Measurements from ENCODE around the gene GPR142.

Gene GPR142

GRCh38 chr17:74380086-74380958 is 13.0 kb downstream of the GPR142 start:
- DNase-seq: no peak
- Histone ChIP-seq H3K9me3 (no peaks in the 10 kb centered on the region), H3K4me3 (ENCODE audit: low read depth, low read length) (no peak overlapping the region), H3K36me3 (no peaks in the 10 kb centered on the region), H3K27me3 (peaks cover 25% of the 10 kb centered on the region), H3K4me1 (peaks cover 4% of the 10 kb centered on the region)
- TF ChIP-seq CTCF (IDR thresholded peaks at IDR 0.05; ENCODE audit: low read depth, low read length): no peak

- H3K36me3 ChIP-seq: no peaks in the 10 kb centered on the region
- H3K4me1 ChIP-seq: peaks cover 4% of the 10 kb centered on the region
- H3K4me3 ChIP-seq (ENCODE audit: low read depth, low read length): no peak overlapping the region
- no peak for DNase-seq
- no peaks in the 10 kb centered on the region for H3K9me3 ChIP-seq
- TF ChIP-seq CTCF (IDR thresholded peaks at IDR 0.05; ENCODE audit: low read depth, low read length): no peak
- H3K27me3 ChIP-seq: peaks cover 16% of the 10 kb centered on the region
Measured at GRCh38 chr17:74380959-74381808, 13.9 kb downstream of the GPR142 start.

DNA sequence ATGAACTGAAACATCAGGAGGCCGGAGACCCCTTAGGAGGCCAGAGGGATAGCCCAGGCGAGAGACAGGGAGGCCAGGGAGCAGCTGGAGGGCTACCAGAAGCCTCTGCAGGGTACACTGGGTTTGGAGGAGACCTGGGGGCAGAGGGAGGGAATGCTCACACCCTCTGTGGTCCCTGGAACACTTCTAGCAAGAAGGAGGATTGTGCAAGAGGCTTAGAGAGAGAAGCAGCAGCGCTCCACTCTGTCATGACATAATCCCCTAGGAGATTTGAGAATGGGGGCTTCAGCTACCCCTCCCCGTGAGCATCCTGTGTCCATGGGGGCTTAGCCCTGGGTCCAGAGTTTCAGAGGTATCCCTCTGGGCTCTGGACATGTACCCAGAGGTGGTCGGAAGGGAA is 15.8 kb downstream of the GPR142 start:
- no peak for DNase-seq
- H3K4me3 ChIP-seq (ENCODE audit: low read depth, low read length): no peak overlapping the region
- peaks cover 4% of the 10 kb centered on the region for H3K4me1 ChIP-seq
- peaks cover 6% of the 10 kb centered on the region for H3K27me3 ChIP-seq
- TF ChIP-seq CTCF (IDR thresholded peaks at IDR 0.05; ENCODE audit: low read depth, low read length): no peak
- no peaks in the 10 kb centered on the region for H3K36me3 ChIP-seq
- no peaks in the 10 kb centered on the region for H3K9me3 ChIP-seq

DNA sequence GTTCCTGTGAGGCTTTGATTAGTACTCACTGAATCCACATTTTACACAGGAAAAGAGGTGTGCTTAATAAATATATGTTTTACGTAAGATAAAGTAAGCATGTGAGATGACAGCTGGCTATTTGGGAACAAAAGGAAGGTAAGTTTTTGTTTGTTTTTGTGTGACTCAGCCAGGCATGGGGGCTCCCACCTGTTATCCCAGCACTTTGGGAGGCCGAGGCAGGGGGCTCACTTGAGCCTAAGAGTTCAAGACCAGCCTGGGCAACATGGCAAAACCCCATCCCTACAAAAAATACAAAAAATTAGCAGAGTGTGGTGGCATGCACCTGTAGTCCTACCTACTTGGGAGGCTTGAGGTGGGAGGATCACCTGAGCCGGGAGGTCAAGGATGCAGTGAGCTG is 17.9 kb downstream of the GPR142 start:
- H3K9me3 ChIP-seq: no peaks in the 10 kb centered on the region
- no peaks in the 10 kb centered on the region for H3K27me3 ChIP-seq
- no peak for TF ChIP-seq CTCF (IDR thresholded peaks at IDR 0.05; ENCODE audit: low read depth, low read length)
- no peak overlapping the region for H3K4me3 ChIP-seq (ENCODE audit: low read depth, low read length)
- no peak for DNase-seq
- no peaks in the 10 kb centered on the region for H3K36me3 ChIP-seq
- H3K4me1 ChIP-seq: no peaks in the 10 kb centered on the region

DNA sequence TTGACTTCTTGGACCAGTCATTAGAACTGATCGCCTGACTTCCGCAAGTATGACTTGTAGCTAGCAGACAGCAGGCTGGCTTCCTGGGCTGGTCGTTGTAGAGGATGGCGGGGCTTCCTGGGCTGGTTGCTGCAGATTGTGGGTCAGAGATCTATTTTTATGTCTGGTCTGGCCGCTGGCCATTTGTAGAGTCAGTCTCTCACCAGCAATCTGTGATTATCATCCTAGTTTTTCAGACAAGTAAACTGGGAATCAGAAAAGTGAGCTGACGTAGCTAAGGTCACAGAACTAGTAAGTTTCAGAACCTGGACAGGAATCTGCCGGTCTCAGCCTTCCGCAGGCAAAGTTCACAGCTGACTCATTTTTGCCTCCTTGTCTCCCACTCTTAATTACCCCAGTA is 19.1 kb downstream of the GPR142 start:
- Histone ChIP-seq H3K27me3 (no peaks in the 10 kb centered on the region), H3K4me1 (peaks cover 4% of the 10 kb centered on the region), H3K9me3 (no peaks in the 10 kb centered on the region), H3K4me3 (ENCODE audit: low read depth, low read length) (no peak overlapping the region), H3K36me3 (no peaks in the 10 kb centered on the region)
- DNase-seq: no peak
- no peak for TF ChIP-seq CTCF (IDR thresholded peaks at IDR 0.05; ENCODE audit: low read depth, low read length)
